Peyer's patch (tissue), 4 donors: ENCODE data around the gene RNLS.

Source experiments
- POLR2A ChIP-seq, 2 donors: fragments of 450-650 bp; IDR thresholded peaks; one replicate each; pipeline ENCODE4 v1.5.1; 2017; ENCODE audit warnings: antibody characterized with exemption in 2 of 2, mild to moderate bottlenecking in 2 of 2, moderate library complexity in 2 of 2
- TF ChIP-seq, protein P1 (sequence below), 6 experiments: fragments of 450-650 bp in 4 of 6; fragments of 200-600 bp in 2 of 6; sonication (generic) in 1 of 6; IDR thresholded peaks; one replicate each; pipeline ENCODE4 v1.5.1; 2017 to 2019; ENCODE audit warnings: antibody characterized with exemption in 6 of 6, mild to moderate bottlenecking in 3 of 6, moderate library complexity in 1 of 6

DNA sequence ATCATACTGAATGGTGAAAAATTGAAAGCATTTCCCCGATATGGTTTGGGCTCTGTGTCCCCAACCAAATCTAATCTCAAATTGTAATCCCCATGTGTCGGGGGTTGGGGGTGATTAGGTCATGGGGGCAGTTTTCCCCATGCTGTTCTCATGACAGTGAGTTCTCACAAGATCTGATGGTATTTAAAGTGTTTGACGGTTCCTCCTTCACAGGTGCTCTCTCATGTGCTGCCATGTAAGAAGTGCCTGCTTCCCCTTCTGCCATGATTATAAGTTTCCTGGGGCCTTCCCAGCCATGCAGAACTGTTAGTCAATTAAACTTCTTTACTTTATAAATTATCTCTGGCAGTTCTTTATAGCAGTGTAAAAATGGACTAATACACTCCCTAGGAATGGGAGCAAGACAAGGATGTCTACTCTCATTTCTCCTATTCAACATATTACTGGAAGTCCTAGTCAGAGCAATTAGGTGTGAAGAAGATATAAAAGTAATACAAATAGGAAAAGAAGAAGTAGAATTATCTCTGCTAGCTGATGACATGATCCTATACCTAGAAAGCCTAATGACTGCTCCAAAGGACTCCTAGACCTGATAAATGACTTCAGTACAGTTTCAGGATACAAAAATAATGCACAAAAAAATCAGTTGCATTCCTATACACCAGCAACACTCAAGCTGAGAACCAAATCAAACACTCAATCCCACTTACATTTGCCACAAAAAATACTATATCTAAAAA lies 260.6 kb downstream of the RNLS start:
- TF ChIP-seq, protein P1, sequence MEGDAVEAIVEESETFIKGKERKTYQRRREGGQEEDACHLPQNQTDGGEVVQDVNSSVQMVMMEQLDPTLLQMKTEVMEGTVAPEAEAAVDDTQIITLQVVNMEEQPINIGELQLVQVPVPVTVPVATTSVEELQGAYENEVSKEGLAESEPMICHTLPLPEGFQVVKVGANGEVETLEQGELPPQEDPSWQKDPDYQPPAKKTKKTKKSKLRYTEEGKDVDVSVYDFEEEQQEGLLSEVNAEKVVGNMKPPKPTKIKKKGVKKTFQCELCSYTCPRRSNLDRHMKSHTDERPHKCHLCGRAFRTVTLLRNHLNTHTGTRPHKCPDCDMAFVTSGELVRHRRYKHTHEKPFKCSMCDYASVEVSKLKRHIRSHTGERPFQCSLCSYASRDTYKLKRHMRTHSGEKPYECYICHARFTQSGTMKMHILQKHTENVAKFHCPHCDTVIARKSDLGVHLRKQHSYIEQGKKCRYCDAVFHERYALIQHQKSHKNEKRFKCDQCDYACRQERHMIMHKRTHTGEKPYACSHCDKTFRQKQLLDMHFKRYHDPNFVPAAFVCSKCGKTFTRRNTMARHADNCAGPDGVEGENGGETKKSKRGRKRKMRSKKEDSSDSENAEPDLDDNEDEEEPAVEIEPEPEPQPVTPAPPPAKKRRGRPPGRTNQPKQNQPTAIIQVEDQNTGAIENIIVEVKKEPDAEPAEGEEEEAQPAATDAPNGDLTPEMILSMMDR (IDR thresholded peaks at IDR 0.05), result no peak
- no peak for TF ChIP-seq POLR2A (IDR thresholded peaks at IDR 0.05)
